Activated CD4-positive, alpha-beta T cell treated with anti-CD3 and anti-CD28 coated beads for 4 hours (primary cell): ENCODE data around the gene LCORL.
"Not testable (repeated sequence)": the region's sequence is repeated elsewhere in the genome, so short reads cannot be mapped to it uniquely, and the experiment has no call there.

Source experiments
- DNase-seq, 2 donors: peaks; one replicate each; pipeline ENCODE4 v3.0.0-alpha.2; 2020

LCORL gene

DNA sequence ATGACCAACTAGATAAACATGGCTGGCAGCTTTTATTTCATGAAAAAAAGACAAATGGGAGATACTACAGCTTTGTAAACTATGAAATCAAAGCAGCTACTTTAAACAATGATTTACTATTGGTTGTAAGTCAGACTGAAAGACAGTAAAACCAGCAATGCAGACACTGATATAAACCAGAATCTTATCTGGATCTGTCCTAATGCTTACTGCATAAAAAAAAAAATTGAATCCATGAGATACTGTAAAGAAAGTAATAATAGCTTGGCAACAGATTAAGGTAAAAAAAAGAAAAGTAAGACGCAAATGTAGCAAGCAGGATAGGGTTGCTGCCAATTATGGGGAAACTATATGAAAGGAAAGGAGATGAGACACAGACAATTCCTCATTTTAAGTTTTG lies 7.3 kb downstream of the LCORL start:
- no peak for DNase-seq

DNA sequence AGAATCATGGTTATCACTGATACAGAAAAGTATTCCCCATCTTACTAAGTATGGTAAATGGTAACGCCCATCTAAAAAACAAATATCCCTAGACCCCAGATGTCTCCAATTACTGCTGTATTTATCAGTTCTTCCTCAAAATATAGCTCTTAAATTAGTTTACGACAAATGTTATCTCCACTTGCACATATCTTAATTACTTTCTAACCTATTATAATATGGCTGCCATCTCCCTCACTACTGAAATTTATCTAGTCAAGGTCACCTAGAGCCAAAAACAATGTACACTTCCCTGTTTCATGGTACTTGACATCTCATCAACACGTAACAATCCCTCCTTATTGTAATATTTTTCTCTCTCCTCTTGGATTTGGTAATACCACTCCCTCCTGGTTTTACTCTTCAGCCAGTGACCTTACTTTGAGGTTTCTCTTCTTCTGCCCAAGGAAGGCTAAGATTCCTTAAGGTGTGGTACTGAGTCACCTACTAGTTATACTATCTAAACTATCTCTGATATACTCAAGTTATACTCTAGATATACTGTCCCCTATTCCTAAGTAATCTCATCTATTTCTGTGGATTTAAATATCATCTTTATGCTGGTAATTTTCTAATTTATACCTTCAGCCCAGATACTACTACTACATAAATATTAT lies 8.6 kb downstream of the LCORL start:
- no peak for DNase-seq

DNA sequence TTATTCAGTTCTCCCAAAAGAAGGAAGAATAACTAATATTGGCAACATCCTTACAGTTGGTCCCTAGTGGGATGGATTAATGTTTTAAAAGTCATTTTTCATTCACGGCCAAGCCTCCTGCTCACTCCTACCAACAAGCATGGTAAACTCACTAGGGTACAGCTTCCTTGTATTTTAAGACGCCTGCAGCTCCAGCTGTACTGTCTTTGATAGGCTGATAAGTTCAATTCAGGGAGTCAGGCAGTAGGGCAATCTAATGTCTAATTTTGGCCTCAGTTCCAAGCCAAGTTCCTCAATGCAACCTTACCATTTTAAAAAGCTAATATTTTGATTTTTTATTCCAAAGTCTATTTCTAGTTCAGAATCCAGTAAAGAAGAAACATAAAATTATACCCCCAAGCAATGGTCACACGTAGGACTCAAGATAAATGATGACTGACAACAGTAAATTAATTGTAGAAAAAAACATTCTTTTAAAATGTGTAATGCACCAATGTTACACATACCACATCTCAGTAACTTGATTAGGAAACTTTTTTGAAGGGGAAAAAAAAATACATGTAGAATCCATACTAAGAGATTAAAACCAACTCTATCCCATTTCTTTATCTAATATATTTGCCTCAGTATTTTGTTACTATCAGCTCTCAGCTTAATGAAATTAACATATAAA lies 9.3 kb downstream of the LCORL start:
- no peak for DNase-seq

DNA sequence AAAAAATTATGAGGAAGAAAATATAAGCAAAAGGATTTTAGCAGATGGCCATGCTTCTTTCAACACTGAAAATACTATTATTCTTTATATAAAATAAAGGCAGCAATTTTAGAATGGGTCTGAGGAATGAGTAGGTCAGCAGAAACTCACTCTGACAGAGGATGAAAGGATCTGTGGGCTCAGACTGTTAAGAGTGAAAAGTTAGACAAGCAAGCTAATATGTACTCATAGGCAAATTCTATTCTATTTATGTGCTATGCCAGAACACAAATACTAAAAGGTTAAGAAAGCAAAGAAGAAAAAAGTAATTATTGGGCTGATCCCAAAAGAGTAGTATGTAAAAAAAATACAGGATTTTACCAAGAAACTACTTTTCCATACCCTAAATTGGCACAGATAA lies 13.9 kb downstream of the LCORL start:
- no peak for DNase-seq

DNA sequence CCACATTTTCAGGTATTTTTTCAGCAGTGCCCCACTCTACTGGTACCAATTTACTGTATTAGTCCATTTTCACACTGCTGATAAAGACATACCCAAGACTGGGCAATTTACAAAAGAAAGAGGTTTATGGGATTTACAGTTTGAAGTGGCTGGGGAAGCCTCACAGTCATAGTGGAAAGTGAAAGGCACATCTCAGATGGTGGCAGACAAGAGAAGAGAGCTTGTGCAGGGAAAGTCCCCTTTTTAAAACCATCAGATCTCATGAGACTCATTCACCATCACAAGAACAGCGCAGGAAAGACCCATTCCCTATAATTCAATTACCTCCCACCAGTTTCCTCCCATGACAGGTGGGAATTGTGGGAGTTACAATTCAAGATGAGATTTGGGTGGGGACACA lies 15.1 kb downstream of the LCORL start:
- not testable (repeated sequence) for DNase-seq

DNA sequence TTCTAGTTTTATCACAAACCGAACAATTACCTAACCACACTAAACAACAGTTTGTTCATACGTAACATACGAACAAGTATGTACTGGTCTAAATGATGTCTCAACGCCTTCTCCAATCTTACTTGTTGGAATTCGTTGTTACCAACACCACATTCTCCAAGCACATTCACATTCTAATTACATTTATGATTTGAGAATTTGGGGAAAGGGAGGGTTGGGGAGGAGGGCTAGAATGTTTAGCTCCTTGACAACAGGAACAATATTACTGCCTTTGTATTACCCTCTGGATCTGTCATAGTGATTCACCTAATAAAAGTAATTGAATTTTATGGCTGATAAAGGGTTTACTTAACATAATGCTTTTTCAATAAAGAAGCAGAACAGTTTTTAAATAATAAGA lies 24.4 kb downstream of the LCORL start:
- DNase-seq: no peak

DNA sequence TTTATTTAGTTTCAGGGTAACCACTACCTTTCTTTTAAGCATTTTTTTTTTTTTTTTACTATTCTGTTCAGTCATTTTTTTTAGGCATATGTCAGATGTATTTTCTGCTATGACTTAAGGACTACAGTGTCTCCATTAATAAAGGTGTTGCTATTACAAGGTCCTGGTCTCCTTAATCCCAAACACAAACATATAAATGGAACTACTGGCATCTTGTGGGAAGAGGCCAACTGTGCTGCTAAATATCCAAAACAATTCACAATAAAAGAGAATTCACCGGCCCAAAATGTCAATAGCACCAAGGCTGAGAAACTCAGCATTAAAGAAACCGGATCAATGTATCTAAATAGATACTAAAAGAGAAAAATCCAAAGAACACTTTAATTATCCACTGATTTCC lies 26.4 kb downstream of the LCORL start:
- DNase-seq: no peak

DNA sequence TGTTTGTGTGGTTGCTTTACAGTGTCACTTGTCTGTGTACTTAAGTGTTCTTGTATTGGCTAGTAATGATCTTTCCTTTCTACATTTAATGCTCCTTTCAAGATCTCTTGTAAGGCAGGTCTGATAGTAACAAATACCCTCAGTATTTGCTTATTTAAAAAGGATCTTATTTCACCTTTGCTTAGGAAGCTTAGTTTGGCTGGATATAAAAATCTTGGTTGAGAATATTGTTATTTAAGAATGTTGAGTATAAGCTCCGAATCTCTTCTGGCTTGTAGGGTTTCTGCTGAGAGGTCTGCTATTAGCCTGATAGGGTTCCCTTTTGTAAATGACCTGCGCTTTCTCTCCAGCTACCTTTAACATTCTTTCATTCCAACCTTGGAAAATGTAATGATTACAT lies 35.7 kb downstream of the LCORL start:
- DNase-seq: no peak

DNA sequence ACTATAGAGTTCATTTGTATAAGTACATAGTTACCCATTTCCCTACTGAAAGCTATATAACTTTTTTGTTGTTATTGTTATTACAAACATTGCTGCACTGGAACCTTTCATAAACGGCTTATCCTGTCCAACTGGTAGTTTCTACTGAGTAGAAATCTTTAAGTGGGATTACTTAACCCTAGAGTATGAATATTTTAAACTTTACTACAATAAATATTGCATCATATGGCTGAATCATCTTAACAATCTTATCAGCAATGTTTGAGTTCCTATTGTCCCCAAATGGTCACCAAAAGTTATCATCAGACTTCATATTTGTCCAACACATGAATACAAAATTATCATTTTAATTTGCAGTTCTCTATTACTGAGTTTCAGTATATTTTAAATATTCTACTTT lies 40.5 kb downstream of the LCORL start:
- DNase-seq: no peak

DNA sequence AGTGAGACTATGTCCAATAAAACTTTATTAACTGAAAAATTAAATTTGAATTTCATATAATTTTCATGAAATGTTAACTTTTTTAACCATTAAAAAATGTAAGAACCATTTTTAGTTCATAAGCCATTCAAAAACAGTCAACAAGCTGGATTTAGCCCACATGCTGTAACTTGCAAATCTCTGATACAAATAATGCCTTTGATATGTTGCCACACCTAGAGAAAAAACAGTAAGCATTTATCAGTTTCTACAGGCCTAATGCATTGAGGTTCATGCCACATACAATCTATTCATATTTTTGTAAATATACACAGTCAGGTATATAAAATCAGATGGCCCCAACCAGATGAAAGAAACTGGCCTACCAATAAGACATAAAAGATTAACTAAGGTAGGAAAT lies 52.8 kb downstream of the LCORL start:
- no peak for DNase-seq

DNA sequence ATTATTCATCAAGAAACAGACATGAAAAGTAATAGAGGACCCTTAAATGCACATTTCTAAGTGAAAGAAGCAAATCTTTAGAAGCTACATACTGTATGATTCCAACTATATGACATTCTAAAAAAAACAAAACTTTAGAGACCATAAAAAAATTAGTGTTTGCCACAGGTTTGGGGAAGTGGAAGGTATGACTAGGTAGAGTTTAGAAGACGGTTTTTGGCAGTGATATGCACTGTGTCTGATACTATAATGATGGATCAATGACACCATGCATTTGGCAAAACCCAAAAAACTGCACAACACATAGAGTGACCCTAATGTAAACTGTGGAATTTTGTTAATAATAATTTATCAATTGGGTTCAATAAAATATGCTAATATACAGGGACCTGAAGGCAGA lies 54.5 kb downstream of the LCORL start:
- no peak for DNase-seq

DNA sequence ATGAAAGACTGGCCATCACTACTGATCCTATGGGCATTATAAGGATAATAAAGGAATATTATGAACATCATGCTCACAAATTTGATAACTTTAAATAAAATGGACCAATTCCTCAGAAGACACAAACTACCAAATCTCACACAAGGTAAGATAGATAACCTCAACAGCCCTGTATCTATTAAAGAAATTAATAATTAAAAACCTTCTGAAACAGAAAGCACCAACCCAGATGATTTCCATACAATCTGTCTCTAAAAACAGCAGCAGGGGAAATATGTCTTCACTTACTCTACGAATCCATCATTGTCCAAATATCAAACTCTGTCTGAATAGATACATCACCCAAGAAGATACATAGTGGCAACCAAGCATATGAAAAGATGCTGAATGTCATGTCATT lies 55.2 kb downstream of the LCORL start:
- no peak for DNase-seq

DNA sequence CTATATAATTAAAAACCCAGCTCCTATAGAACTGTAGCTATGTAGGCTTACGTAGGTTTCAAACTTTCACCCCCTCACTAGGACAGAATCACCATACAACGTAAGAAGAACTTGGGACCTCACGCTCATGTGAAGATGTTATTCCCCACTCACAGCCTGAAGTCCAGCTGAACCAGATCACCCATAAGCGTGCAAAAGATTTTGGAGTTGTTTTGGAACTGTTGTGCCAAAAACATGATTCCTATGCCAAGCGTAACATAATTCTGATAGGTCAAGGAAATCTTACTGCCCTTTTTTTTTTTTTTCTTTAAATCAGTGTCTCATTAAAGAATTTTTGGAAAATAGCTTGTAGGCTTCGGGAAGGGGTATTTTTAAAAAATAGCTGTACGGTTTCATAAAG lies 57.0 kb downstream of the LCORL start:
- no peak for DNase-seq

DNA sequence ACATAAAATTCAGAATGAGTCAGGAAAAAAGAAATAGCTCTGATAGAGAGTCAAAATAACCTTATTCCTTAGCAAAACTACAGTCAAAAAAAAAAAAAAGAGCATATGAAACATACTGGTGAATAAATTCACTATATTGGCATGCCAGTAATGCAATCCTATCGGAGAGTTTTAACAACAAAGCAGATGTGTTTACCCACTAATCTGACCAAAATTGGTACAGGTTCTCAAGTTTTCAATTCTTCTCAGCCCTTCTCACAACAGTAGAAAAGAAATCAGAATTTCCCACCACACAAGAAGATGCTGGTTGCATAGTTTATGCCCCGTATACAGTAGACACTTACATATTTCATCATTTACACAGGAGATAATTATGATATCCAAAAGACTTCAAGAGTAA lies 59.4 kb downstream of the LCORL start:
- DNase-seq: no peak

DNA sequence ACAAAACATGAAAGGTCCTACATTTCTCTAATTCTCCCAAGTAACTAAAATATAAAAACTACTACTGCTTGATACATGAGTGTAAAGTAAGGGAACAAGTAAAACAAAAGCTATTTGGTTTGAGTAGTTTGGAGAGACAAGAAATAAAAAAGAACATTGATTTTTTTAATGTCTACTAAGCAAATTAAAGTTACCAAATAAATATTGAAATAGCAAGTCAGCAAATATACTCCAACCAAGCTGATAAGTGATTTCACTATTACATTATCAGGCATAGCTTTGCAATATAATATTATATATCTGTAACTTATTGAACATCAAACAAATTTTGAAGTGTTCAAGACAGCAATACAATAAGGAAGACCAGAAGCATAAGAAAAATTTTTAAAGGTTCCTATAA lies 60.3 kb downstream of the LCORL start:
- DNase-seq: no peak

DNA sequence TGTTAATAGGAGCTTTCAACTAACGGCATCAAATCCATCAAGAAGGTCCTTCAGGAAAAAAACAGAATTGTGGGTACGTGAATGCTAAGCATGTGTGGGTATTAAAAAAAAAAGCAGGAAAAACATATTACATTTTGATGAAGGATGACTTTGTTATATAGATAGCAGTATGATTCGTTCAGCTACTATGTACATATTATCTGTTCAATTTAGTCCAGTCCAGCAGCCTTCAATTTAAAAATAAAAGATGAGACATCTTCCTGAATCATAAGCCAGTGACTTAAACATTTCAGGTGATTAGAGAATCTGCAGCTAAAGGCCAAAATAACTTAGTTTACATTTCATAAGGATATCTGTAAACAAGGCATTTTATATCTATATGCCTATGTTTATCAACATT lies 63.4 kb downstream of the LCORL start:
- no peak for DNase-seq

DNA sequence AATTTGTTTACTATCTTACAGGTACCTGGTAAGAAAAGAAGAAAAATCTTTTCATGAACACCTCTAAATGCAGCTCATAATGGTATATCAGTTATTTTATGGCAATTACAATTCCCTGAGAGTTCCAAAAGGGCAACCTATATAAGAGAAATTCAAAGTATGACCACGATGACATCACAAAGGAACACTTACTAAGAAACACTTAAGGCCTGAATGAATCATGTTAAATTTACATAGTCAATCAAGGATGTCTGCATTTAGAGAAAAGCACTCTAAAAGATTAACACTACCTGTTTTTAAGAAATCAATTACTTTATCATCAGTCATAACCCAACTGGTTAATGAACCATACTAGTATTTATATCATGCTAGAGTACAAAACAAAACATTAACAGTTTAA lies 63.9 kb downstream of the LCORL start:
- DNase-seq: no peak

DNA sequence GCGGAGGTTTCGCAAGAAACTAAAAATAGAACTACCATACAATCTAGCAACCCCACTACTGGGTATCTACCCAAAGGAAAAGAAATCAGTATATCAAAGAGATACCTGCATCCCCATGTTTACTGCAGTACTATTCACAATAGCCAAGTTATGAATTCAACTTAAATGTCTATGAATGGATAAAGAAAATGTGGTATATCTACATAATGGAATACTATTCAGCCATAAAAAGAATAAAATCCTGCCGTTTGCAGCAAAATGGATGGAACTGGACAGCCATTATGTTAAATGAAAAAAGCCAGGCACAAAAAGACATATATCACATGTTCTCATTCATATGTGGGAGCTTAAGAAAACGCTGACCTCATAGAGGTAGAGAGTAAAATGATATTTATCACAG lies 65.3 kb downstream of the LCORL start:
- DNase-seq: no peak

DNA sequence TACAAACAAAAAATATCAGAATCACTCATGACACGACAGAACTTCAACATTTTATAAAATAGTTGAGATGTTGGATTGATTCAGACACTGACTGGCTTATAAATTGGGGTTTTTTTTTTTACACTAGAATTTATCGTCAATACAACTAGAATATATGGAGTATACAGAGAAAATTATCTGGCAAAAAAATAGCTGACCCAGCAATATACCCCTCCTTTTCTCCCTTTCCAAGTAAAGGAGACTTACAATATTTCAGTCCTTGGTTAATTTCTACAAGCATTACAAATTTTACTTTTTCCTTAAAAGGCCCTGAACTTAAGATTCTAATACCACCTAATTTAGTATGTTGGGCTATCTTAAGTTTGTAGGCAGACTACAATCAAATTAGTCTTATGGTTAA lies 76.3 kb downstream of the LCORL start:
- DNase-seq: no peak

DNA sequence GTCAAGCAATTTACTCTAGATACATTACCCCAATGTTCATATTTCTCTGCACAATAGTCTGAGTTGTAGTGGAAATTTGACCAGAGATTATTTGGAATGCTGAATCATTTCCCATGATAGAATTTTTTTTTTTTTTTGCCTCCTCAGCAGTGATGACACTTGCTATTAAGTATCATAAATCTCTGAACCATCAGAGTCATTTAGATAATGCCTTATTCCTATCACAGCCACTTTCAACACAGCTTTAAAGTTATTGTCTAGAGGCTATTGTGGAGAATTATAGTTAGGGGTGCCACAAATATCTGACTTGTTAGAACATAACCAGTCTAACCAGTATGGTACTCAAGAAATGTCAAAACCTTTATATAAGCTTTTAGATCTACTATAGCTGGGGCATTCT lies 79.8 kb downstream of the LCORL start:
- no peak for DNase-seq

DNA sequence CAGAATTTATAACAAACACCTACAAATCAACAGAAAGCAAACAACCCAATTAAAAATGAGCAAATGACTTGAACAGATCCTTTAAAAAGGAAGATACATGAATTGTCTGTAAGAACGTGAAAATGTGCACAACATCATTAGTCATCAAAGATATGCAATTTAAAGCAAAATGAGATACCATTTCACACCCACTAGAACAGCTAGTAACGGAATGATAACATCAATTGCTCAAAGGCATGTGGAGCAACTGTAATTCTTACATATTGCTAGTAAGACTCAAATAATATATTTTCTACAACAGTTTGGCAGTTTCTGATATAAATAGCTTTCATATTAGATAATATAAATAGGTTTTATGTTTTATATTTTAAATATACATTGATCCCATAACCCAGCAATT lies 82.5 kb downstream of the LCORL start:
- DNase-seq: no peak

DNA sequence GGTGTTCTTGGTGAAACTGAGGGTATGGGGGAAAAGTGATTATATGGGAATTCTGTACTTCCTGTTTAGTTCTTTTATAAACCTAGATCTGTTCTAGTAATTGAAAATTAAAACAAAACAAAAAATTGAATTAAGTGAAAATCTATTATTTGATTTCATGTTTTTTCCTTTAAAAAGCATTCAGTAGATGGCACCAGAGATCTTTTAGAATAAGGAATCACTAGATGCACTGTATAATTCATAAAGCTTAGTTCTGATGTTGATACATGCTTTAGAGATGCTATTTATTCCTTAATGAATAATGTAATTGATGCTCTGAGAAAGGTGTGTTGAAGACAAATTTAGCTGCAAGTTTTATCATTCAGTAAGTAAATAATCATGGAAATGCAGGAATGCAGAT lies 87.3 kb downstream of the LCORL start:
- DNase-seq: no peak

DNA sequence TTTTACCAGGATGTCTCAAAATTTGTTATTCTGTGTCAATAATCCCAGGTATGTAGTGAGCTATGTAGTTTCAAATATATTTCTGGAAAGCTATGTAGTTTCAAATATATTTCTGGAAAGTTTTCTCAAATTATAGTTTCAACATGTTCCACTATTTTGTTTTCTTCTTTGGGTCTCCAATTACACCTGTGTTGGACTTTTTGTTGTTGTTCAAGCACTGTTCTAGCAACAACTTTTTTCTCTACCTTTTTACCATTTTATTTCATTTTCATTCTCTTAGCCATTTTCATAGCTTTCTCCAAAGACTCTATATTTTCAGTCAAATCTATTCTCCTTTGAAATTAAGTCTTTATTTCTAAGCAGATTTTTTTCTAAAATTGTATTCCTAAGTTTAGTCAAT lies 88.4 kb downstream of the LCORL start:
- DNase-seq: no peak

DNA sequence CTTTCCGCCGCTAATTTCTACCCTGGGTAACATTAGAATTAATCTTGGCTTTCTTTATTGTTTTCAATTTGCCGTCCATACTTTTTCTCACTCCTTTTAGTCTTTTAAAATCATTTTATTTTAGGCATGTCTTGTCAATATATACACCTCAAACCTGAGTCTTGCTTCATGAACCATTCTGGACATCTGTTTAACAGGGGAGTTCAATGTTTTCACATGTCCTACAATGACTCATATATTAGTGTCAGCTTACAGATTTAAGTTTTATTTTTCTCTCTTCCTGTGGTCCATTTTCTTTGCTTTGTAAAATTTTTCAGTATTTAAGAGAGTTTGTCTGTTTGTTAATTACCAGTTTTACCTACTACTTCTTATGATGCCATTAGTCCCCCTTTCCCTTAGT lies 89.5 kb downstream of the LCORL start:
- DNase-seq: no peak

DNA sequence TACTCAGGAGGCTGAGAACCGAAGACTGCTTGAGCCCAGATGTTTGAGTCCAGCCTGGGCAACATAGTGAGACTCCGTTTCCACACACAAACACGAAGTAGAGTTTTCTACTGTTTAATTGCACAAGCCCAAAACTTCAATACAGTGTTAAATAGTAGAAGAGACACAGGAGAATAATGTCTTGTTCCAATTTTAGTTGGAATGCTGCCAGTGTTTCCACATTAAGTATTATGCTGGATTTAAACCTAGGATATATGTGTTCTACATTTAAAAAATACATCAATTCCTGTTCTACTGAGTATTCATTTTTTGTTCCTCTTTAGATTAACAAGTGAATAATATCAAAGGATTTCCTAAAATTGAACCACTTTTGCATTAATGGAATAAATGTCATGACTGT lies 91.3 kb downstream of the LCORL start:
- no peak for DNase-seq
